B cell (primary cell): Measurements from ENCODE around the gene CPD. TPM values are rescaled to one million over a fixed set of nuclear protein-coding genes. Genes with fewer than 3 reads are reported as not detected.

Experiments
- ATAC-seq: fragments of 200-7000 bp; cut with Tn5 transposase; one replicate; pipeline ENCODE4 v1.10.0; 2021; ENCODE audit warnings: low read depth, mild to moderate bottlenecking, moderate number of reproducible peaks, moderate library complexity
- CTCF ChIA-PET: fragments of 350-600 bp; sonication (Branson Sonifier 250); formaldehyde crosslinking; loops from one replicate; lab custom pipeline; 2021; ENCODE audit warnings: antibody characterized with exemption, inconsistent platforms; lab: Charles Lee
- POLR2A ChIA-PET: fragments of 350-600 bp; sonication (Branson Sonifier 250); formaldehyde crosslinking; loops from one replicate; lab custom pipeline; 2021; ENCODE audit warnings: antibody characterized with exemption; lab: Charles Lee
- DNase-seq: peaks from one replicate; pipeline ENCODE4 v3.0.0; 2013
- H2AFZ ChIP-seq: 2 replicates; pipeline ENCODE4 v1.6.1; 2012; ENCODE audit warnings: mild to moderate bottlenecking, low read depth, low read length; ENCODE audit not compliant: insufficient read depth, poor library complexity, severe bottlenecking
- H3K27ac ChIP-seq, 2 donors: 1 replicate in 1 of 2; 2 replicates in 1 of 2; pipeline ENCODE4 v1.5.1; 2012 to 2013; ENCODE audit warnings: low read length in 2 of 2, mild to moderate bottlenecking in 2 of 2, moderate library complexity in 1 of 2
- H3K27me3 ChIP-seq, 4 experiments: fragments of 200-600 bp in 1 of 4; sonication (generic) in 1 of 4; replicated peaks in 1 of 4; 1 replicate in 2 of 4; 2 replicates in 2 of 4; pipeline versions ENCODE4 v1.6.1 to v1.7.0; 2013 to 2016; ENCODE audit warnings: low read length in 3 of 4, mild to moderate bottlenecking in 2 of 4, mixed read lengths in 1 of 4, moderate library complexity in 1 of 4; ENCODE audit not compliant: insufficient read depth in 4 of 4, control insufficient read depth in 3 of 4; ENCODE audit errors: control extremely low read depth in 1 of 4
- H3K36me3 ChIP-seq, 2 experiments: replicated peaks in 1 of 2; 1 replicate in 1 of 2; 2 replicates in 1 of 2; pipeline versions ENCODE4 v1.6.1 to v1.7.1; 2013; ENCODE audit warnings: low read length in 1 of 2; ENCODE audit not compliant: insufficient read depth in 2 of 2, control insufficient read depth in 1 of 2; ENCODE audit errors: control extremely low read depth in 1 of 2, extremely low read depth in 1 of 2
- H3K4me1 ChIP-seq, 2 donors: fragments of 200-600 bp in 1 of 2; sonication (generic) in 1 of 2; 1 replicate in 1 of 2; 2 replicates in 1 of 2; pipeline versions ENCODE4 v1.5.1 to v1.6.1; 2013 to 2017; ENCODE audit warnings: low read length in 2 of 2; ENCODE audit not compliant: control insufficient read depth in 2 of 2, insufficient read depth in 2 of 2
- H3K4me2 ChIP-seq: replicated peaks from 2 replicates; pipeline ENCODE3; 2012; ENCODE audit warnings: mild to moderate bottlenecking, low read depth, low read length; ENCODE audit not compliant: poor library complexity, severe bottlenecking
- H3K4me3 ChIP-seq, 5 experiments: fragments of 200-600 bp in 1 of 5; sonication (generic) in 1 of 5; 1 replicate in 3 of 5; 2 replicates in 2 of 5; pipeline versions ENCODE4 v1.5.1 to v1.7.0; 2011 to 2016; ENCODE audit warnings: low read length in 4 of 5, mild to moderate bottlenecking in 4 of 5, low read depth in 2 of 5, control low read depth in 1 of 5, moderate library complexity in 1 of 5; ENCODE audit not compliant: insufficient read depth in 1 of 5; ENCODE audit errors: control extremely low read depth in 1 of 5, extremely low read depth in 1 of 5
- H3K79me2 ChIP-seq: fragments of 200-600 bp; sonication (generic); one replicate; pipeline ENCODE4 v1.6.0; 2016; ENCODE audit warnings: low read length; ENCODE audit not compliant: control insufficient read depth, insufficient read depth
- H3K9ac ChIP-seq: fragments of 200-600 bp; sonication (generic); 2 replicates; pipeline ENCODE4 v1.6.1; 2017; ENCODE audit warnings: mild to moderate bottlenecking, low read length, moderate library complexity
- H3K9me3 ChIP-seq, 3 donors: one replicate each; pipeline versions ENCODE4 v1.6.1 to v1.7.1; 2013; ENCODE audit warnings: low read length in 2 of 3; ENCODE audit not compliant: control insufficient read depth in 2 of 3, insufficient read depth in 1 of 3; ENCODE audit errors: control extremely low read depth in 1 of 3
- H4K20me1 ChIP-seq: 2 replicates; pipeline ENCODE4 v1.6.0; 2012; ENCODE audit warnings: mild to moderate bottlenecking, low read length; ENCODE audit not compliant: insufficient read depth, control insufficient read depth, poor library complexity, severe bottlenecking
- H3K27ac Mint-ChIP-seq: one replicate; pipeline ENCODE4 v1.8.0; 2021; ENCODE audit warnings: mixed read lengths
- H3K27me3 Mint-ChIP-seq: one replicate; pipeline ENCODE4 v1.8.0; 2021; ENCODE audit warnings: mixed read lengths
- H3K4me1 Mint-ChIP-seq: one replicate; pipeline ENCODE4 v1.8.0; 2021; ENCODE audit warnings: mixed read lengths
- H3K4me3 Mint-ChIP-seq: one replicate; pipeline ENCODE4 v1.8.0; 2021; ENCODE audit warnings: mixed read lengths
- H3K9me3 Mint-ChIP-seq: one replicate; pipeline ENCODE4 v1.8.0; 2022; ENCODE audit warnings: mixed read lengths; ENCODE audit not compliant: insufficient read depth
- EZH2 ChIP-seq: IDR thresholded peaks from 2 replicates; pipeline ENCODE4 v1.6.1; 2012; ENCODE audit warnings: borderline replicate concordance, low read depth, mild to moderate bottlenecking, moderate library complexity, low read length; ENCODE audit not compliant: insufficient read depth, poor library complexity, severe bottlenecking
- WGBS: methylation state at CpG from one replicate; pipeline ENCODE4 v1.1.5; 2013; ENCODE audit warnings: missing lambda C conversion rate; ENCODE audit not compliant: insufficient coverage; 5-methylcytosine and 5-hydroxymethylcytosine counted together
- intact Hi-C: fragments of 100-400 bp; cut with micrococcal nuclease; formaldehyde crosslinking; loops from one replicate; pipeline ENCODE4 v1.10.0; 2022
- polyA plus RNA-seq: library from polyadenylated mRNA; depleted of rRNA; stranded (reverse); fragments of >200 nt; gene quantifications from 2 replicates; pipeline ENCODE4 v1.2.3, GENCODE V29; 2012
- total RNA-seq, 2 donors: library from RNA; stranded (reverse); fragments of 120-200 nt in 1 of 2; gene quantifications; 1 replicate in 1 of 2; 2 replicates in 1 of 2; pipeline versions ENCODE4 v1.2.3 to v1.2.4, GENCODE V29; 2013 to 2022
- TF ChIP-seq, protein P1 (sequence below): fragments of 200-600 bp; IDR thresholded peaks from one replicate; pipeline ENCODE4 v1.8.0; 2022; ENCODE audit warnings: antibody characterized with exemption, mild to moderate bottlenecking

CPD gene
- total and polyA plus RNA-seq, 2 donors (not counting 1 experiment from before 2014, with no cell fraction given), result 1.5 to 15.6 TPM

DNA sequence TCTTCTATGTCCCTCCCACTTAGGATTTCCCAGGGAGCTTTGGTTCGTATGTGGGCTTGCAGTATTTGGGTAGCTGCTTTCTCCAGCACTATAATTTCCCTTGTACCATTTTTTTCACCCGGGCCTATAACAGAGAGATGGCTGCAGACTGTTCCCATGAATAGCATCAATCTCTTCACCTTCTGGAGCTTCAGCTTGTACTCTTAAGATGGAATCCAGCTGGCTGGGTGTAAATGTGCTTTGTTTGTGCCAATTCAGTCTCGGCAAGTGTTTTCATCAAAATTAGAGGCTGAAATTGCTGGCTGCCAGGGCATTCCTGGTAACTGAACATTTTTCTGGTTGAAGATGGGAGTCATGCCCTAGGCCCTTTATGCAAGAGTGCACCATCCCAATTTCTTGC lies 12.2 kb upstream of the CPD start:
- H3K27ac Mint-ChIP-seq, result no peak overlapping the region
- no peaks in the 10 kb centered on the region for H3K79me2 ChIP-seq
- H3K4me1 Mint-ChIP-seq, result peaks cover 20% of the 10 kb centered on the region
- H3K4me2 ChIP-seq, result no peak overlapping the region
- intact Hi-C loops, result no loop called here
- no peak overlapping the region for H3K9ac ChIP-seq
- H2AFZ ChIP-seq, result no peak overlapping the region
- H3K4me1 ChIP-seq, result peaks cover 13 to 17% of the 10 kb centered on the region in 2 donors
- ChIA-PET POLR2A (no interaction called here), CTCF (interaction anchor here (1.9 kb wide), 1 partner anchor 14 kb away, joined by 4 read pairs; no protein-coding TSS in a partner anchor)
- H3K27ac ChIP-seq, result no peak overlapping the region
- no peak for DNase-seq
- H3K27me3 Mint-ChIP-seq, result peaks cover 25% of the 10 kb centered on the region
- peaks cover 0 to 14% (median 4%) of the 10 kb centered on the region in 4 experiments for H3K27me3 ChIP-seq
- ATAC-seq, result no peak
- H3K4me3 Mint-ChIP-seq, result no peak overlapping the region
- TF ChIP-seq, protein P1, sequence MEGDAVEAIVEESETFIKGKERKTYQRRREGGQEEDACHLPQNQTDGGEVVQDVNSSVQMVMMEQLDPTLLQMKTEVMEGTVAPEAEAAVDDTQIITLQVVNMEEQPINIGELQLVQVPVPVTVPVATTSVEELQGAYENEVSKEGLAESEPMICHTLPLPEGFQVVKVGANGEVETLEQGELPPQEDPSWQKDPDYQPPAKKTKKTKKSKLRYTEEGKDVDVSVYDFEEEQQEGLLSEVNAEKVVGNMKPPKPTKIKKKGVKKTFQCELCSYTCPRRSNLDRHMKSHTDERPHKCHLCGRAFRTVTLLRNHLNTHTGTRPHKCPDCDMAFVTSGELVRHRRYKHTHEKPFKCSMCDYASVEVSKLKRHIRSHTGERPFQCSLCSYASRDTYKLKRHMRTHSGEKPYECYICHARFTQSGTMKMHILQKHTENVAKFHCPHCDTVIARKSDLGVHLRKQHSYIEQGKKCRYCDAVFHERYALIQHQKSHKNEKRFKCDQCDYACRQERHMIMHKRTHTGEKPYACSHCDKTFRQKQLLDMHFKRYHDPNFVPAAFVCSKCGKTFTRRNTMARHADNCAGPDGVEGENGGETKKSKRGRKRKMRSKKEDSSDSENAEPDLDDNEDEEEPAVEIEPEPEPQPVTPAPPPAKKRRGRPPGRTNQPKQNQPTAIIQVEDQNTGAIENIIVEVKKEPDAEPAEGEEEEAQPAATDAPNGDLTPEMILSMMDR, result no peak
- TF ChIP-seq EZH2, result no peak
- H3K36me3 ChIP-seq, result no peaks in the 10 kb centered on the region
- no peak overlapping the region for H3K4me3 ChIP-seq
- WGBS, result 92% methylated on average over 2 of the region's 3 CpGs
- peaks cover 1 to 12% (median 5%) of the 10 kb centered on the region in 3 donors for H3K9me3 ChIP-seq
- H4K20me1 ChIP-seq, result no peaks in the 10 kb centered on the region
- H3K9me3 Mint-ChIP-seq, result peaks cover 2% of the 10 kb centered on the region

DNA sequence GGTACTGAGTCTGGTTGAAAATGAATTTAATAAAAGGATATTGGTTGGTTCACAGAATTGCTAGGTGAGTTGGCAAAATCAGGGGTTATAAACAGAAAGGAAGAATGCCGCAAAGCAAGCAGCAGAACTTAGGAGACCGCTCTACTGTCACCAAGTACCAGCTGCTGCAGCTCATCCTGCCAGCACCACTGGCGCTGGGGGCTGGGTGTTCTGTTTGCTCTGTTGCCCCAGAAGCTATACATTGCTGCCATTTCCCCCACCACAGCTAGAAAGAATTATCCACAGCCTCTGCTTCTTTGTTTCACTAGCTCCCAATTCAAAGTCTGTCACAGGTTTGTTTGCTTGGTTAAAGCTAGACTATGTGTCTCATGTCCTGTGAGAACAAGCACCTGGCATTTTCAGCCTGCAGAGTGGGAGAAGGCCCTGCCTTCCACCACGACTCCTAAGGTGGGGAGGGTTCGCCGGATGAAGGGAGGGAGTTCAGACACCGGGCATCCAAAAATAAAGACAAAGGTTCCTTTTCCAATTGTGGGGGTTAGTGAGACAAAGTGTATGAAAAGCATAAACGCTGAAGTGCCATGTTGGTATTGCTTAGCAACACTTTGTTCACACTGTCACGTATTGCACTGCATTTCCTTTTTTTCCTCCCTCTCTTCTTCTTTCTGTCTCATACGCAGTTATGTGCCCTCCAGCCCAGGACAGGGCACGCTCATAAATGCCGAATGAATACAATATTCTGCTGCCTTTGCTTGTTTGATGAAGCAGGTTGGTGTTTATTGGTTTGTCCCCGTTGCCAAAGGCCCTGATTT lies 9.6 kb upstream of the CPD start:
- H3K9me3 ChIP-seq, result no peaks in the 10 kb centered on the region
- H3K27me3 ChIP-seq, result peaks cover 0 to 18% (median 4%) of the 10 kb centered on the region in 4 experiments
- H4K20me1 ChIP-seq, result no peaks in the 10 kb centered on the region
- peaks cover 5% of the 10 kb centered on the region for H3K4me1 Mint-ChIP-seq
- H3K4me3 Mint-ChIP-seq, result no peak overlapping the region
- H3K79me2 ChIP-seq, result no peaks in the 10 kb centered on the region
- ATAC-seq (no peak), DNase-seq (no peak)
- TF ChIP-seq, protein P1, result no peak
- TF ChIP-seq EZH2, result no peak
- 96% methylated on average over 7 of the region's 13 CpGs for WGBS
- H3K4me3 ChIP-seq, result no peak overlapping the region
- no peak overlapping the region for H3K27ac ChIP-seq
- no peak overlapping the region for H3K4me2 ChIP-seq
- ChIA-PET CTCF (no interaction called here), POLR2A (no interaction called here)
- H3K36me3 ChIP-seq, result no peaks in the 10 kb centered on the region
- H3K9ac ChIP-seq, result no peak overlapping the region
- no peak overlapping the region for H2AFZ ChIP-seq
- intact Hi-C loops, result no loop called here
- peaks cover 45% of the 10 kb centered on the region for H3K27me3 Mint-ChIP-seq
- H3K27ac Mint-ChIP-seq, result no peak overlapping the region
- peaks cover 3 to 5% of the 10 kb centered on the region in 2 donors for H3K4me1 ChIP-seq
- H3K9me3 Mint-ChIP-seq, result no peaks in the 10 kb centered on the region
